ENCODE data around the gene KHDC1L.

The KHDC1L gene

DNA sequence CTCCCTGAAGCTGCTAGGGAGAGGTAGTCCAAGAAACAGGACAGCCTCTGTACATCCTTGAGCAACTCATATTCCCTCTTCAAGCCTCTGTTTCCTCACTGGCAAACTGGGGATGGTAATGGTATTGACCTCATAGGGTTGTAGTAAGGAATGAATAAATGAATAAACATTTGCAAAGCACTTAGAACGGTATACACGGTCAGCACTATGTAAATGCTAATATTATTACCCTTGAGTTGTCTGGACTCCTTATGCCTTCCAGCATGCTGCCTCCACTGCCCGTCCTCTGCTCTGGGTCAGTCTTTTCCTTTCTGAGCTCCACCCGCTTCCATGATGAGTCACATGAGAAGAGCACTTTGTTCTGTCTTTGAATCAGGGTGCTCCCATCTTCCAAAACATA lies 50.6 kb downstream of the KHDC1L start:
- no peak overlapping the region for H3K4me3 ChIP-seq (ENCODE audit: low read depth, low read length)
- H3K9ac ChIP-seq (ENCODE audit: low read depth, low read length) = no peak overlapping the region
- no peaks in the 10 kb centered on the region for H3K4me1 ChIP-seq (ENCODE audit: control insufficient read depth, insufficient read depth, low read length)
- H3K9me3 ChIP-seq (ENCODE audit: control insufficient read depth, insufficient read depth, low read length) = no peaks in the 10 kb centered on the region
- H3K27me3 ChIP-seq (ENCODE audit: control insufficient read depth, insufficient read depth, low read length) = no peaks in the 10 kb centered on the region
- no peak overlapping the region for H3K27ac ChIP-seq (ENCODE audit: low read depth, low read length)
- H3K36me3 ChIP-seq (ENCODE audit: control insufficient read depth, insufficient read depth, low read length) = no peaks in the 10 kb centered on the region
